ENCODE data around the gene TMEM259. TPM values are rescaled to one million over a fixed set of nuclear protein-coding genes. Genes with fewer than 3 reads are reported as not detected.

The TMEM259 gene
- total and polyA plus RNA-seq, 9 of the 15 experiments (the other 6 are each of a cell fraction or from before 2014, with no cell fraction given): 0.52 to 231 (median 63.6) TPM

- intact Hi-C loops (cut with micrococcal nuclease) (no loop called here), in situ Hi-C loops (cut with MboI) (no loop called here)
- H3K4me3 ChIP-seq: no peak overlapping the region
- ChIA-PET POLR2A (interaction anchor here (0.7 to 1.0 kb wide), 2 partner anchors 21 to 227 kb away, joined by 3 to 4 read pairs; no protein-coding TSS in a partner anchor), CTCF (ENCODE audit: low intra/inter-chr PET ratio) (no interaction called here)
- H2AFZ ChIP-seq (ENCODE audit: low read depth, low read length): no peak overlapping the region
- no peak for ATAC-seq
- H3K9me1 ChIP-seq (ENCODE audit: control insufficient read depth, insufficient read depth, low read length): no peaks in the 10 kb centered on the region
- no peaks in the 10 kb centered on the region for H4K20me1 ChIP-seq (replicated peaks; ENCODE audit: control insufficient read depth, insufficient read depth, low read length)
- H3K27ac ChIP-seq (ENCODE audit: extremely low read depth, low read depth, low read length): no peak overlapping the region
- peaks cover 80% of the 10 kb centered on the region for H3K36me3 ChIP-seq (ENCODE audit: control insufficient read depth, insufficient read depth, low read length)
- H3K4me1 ChIP-seq (replicated peaks in 1 of 2; ENCODE audit: control insufficient read depth in 2 of 2, insufficient read depth in 2 of 2, low read length in 2 of 2): peaks cover 29 to 50% of the 10 kb centered on the region in 2 experiments
- H3K27me3 ChIP-seq (ENCODE audit: control insufficient read depth in 2 of 2, insufficient read depth in 2 of 2, low read length in 2 of 2): no peaks in the 10 kb centered on the region
- no TSS peak for BruUV-seq (replicated peaks)
- H3K79me2 ChIP-seq (ENCODE audit: control insufficient read depth, insufficient read depth, low read length): peaks cover 27% of the 10 kb centered on the region
- DNase-seq (ENCODE audit: extremely low read depth in 1 of 4, low spot score in 3 of 4): no peak
- WGBS (ENCODE audit: insufficient coverage, low coverage, missing lambda C conversion rate): 93% methylated on average over 17 of the region's 19 CpGs
- H3K4me2 ChIP-seq (ENCODE audit: insufficient read depth, low read length): no peak overlapping the region
- no peak overlapping the region for H3K9ac ChIP-seq (ENCODE audit: insufficient read depth in 1 of 2, low read depth in 2 of 2, low read length in 2 of 2)
- FAIRE-seq: peak; percentile 19
- peaks cover 25% of the 10 kb centered on the region for H3K9me3 ChIP-seq (replicated peaks; ENCODE audit: control insufficient read depth, insufficient read depth, low read depth, low read length)
- no peak for TF ChIP-seq STAG1 (CRISPR knock-in tag; IDR thresholded peaks at IDR 0.05; ENCODE audit: borderline replicate concordance)
- no peak for TF ChIP-seq ZBTB43 (CRISPR knock-in tag; IDR thresholded peaks at IDR 0.05)
- no peak for TF ChIP-seq ATF6 (CRISPR knock-in tag; IDR thresholded peaks at IDR 0.05)
- peak in 1 of 2 experiments; percentile 88; a peak in 2 of 4 replicates for TF ChIP-seq ZMIZ1 (IDR thresholded peaks at IDR 0.05; ENCODE audit: low read depth in 2 of 2, low read length in 2 of 2)
- TF ChIP-seq CREM (IDR thresholded peaks at IDR 0.05; ENCODE audit: low read depth): 0 out of 2 replicates have a peak, but pooled peaks have one; percentile 10
- TF ChIP-seq PYGO2 (tag; IDR thresholded peaks at IDR 0.05): no peak
- TF ChIP-seq ZNF3 (CRISPR knock-in tag; IDR thresholded peaks at IDR 0.05): no peak
- TF ChIP-seq NFXL1 (CRISPR knock-in tag; IDR thresholded peaks at IDR 0.05): no peak
- no peak for TF ChIP-seq PHF20 (IDR thresholded peaks at IDR 0.05; ENCODE audit: partially characterized antibody)
- no peak for TF ChIP-seq HDGF (IDR thresholded peaks at IDR 0.05)
- TF ChIP-seq HINFP (tag; conservative IDR thresholded peaks at IDR 0.05; ENCODE audit: low read depth): no peak
Observed at GRCh38 chr19:964761-965694, 55.9 kb downstream of the TMEM259 start.
